ENCODE data around the gene TMEM134. TPM values are rescaled to one million over a fixed set of nuclear protein-coding genes. Genes with fewer than 3 reads are reported as not detected.

TMEM134 gene
- total RNA-seq, 1 donor from 2014 or later: 51.4 TPM

DNA sequence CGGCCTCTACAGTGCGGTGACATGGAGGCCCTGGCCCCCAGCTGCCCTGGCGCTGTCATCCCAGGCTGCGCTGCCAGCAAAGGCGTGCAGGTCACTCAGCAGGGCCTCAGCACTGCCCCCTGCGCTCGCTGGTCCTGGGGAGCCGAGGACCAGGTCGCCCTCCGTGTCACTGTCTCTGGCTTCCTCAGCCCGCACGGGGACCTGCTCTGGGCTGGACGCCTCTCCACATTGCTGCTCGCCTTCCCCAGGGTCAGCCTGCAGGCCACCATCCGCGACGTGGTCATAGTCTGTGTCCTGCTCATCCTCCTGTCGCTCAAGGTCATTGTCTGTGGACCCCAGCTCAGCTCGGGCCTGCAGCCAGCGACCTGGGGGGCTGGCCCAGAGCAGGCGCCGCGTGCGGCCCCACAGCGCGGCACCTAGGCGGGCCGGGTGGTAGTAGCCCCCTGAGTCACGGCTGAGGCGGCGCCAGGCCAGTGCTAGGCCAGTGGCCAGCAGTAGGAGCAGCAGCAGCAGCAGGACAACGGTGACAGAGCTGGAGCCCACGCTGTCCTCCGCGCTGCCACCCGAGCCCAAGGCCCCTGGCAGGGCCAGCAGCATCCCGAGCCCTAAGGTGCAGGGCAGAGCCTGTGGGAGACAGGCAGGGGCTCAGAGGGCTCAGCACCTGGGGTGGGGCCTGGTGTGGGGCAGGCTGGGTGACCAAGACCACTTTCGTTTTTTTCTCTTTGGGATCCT is 33.2 kb downstream of the TMEM134 start:
- Mint-ChIP-seq H3K27me3 (ENCODE audit: unreplicated experiment) (no peaks in the 10 kb centered on the region), H3K27ac (ENCODE audit: unreplicated experiment) (no peak overlapping the region), H3K4me3 (ENCODE audit: unreplicated experiment) (no peak overlapping the region), H3K9me3 (ENCODE audit: unreplicated experiment) (no peaks in the 10 kb centered on the region), H3K36me3 (ENCODE audit: unreplicated experiment) (peaks cover 19% of the 10 kb centered on the region), H3K4me1 (ENCODE audit: unreplicated experiment) (peaks cover 19% of the 10 kb centered on the region)
- DNase-seq (ENCODE audit: extremely low spot score, unreplicated experiment): no peak
- TF ChIP-seq, protein P1, sequence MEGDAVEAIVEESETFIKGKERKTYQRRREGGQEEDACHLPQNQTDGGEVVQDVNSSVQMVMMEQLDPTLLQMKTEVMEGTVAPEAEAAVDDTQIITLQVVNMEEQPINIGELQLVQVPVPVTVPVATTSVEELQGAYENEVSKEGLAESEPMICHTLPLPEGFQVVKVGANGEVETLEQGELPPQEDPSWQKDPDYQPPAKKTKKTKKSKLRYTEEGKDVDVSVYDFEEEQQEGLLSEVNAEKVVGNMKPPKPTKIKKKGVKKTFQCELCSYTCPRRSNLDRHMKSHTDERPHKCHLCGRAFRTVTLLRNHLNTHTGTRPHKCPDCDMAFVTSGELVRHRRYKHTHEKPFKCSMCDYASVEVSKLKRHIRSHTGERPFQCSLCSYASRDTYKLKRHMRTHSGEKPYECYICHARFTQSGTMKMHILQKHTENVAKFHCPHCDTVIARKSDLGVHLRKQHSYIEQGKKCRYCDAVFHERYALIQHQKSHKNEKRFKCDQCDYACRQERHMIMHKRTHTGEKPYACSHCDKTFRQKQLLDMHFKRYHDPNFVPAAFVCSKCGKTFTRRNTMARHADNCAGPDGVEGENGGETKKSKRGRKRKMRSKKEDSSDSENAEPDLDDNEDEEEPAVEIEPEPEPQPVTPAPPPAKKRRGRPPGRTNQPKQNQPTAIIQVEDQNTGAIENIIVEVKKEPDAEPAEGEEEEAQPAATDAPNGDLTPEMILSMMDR (IDR thresholded peaks at IDR 0.05): no peak

DNA sequence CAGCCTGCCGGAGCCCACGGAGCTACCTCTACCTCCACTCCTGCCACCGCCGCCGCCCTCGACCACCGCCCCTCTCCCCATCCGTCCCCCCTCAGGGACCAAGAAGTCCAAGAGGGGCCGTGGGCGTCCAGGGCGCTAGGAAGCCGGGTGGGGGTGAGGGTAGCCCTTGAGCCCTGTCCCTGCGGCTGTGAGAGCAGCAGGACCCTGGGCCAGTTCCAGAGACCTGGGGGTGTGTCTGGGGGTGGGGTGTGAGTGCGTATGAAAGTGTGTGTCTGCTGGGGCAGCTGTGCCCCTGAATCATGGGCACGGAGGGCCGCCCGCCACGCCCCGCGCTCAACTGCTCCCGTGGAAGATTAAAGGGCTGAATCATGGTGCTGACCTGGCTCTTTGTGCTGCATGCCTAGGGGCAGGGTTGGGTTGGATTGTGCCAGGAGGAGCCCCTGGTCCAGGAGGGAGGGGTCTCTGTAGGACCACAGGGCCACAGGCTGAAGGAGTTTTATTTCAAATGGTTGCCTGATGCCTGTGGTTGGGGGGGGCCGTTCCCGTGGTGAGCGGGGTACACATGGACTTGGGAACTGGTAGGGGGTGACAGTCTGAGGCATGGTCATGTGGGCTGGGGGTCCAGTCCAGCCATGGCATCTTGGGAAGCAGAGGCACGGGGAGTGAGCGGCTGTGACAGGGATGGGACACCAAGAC is 33.9 kb downstream of the TMEM134 start:
- peaks cover 19% of the 10 kb centered on the region for H3K4me1 Mint-ChIP-seq (ENCODE audit: unreplicated experiment)
- DNase-seq (ENCODE audit: extremely low spot score, unreplicated experiment): no peak
- no peaks in the 10 kb centered on the region for H3K9me3 Mint-ChIP-seq (ENCODE audit: unreplicated experiment)
- H3K27me3 Mint-ChIP-seq (ENCODE audit: unreplicated experiment): no peaks in the 10 kb centered on the region
- H3K4me3 Mint-ChIP-seq (ENCODE audit: unreplicated experiment): no peak overlapping the region
- TF ChIP-seq, protein P1 (IDR thresholded peaks at IDR 0.05): no peak
- peaks cover 15% of the 10 kb centered on the region for H3K36me3 Mint-ChIP-seq (ENCODE audit: unreplicated experiment)
- H3K27ac Mint-ChIP-seq (ENCODE audit: unreplicated experiment): no peak overlapping the region

DNA sequence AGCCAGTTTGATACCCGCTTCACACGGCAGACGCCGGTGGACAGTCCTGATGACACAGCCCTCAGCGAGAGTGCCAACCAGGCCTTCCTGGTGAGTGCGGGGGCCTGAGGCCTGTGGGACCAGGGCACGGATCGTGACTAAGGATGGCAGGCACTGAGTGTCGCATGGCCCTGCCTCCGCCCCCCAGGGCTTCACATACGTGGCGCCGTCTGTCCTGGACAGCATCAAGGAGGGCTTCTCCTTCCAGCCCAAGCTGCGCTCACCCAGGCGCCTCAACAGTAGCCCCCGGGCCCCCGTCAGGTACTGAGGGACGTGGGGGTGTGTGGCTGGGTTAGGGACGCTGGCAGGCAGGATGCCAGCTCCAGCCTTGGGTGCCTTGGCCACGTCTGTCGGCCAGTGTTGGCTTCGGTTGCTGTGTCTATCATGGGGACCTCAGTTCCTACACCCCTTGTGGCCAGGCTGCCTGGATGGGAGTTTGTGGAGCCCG is 34.6 kb downstream of the TMEM134 start:
- H3K27ac Mint-ChIP-seq (ENCODE audit: unreplicated experiment): no peak overlapping the region
- H3K36me3 Mint-ChIP-seq (ENCODE audit: unreplicated experiment): peaks cover 13% of the 10 kb centered on the region
- DNase-seq (ENCODE audit: extremely low spot score, unreplicated experiment): no peak
- TF ChIP-seq, protein P1 (IDR thresholded peaks at IDR 0.05): no peak
- no peaks in the 10 kb centered on the region for H3K27me3 Mint-ChIP-seq (ENCODE audit: unreplicated experiment)
- H3K4me1 Mint-ChIP-seq (ENCODE audit: unreplicated experiment): peaks cover 14% of the 10 kb centered on the region
- H3K4me3 Mint-ChIP-seq (ENCODE audit: unreplicated experiment): no peak overlapping the region
- H3K9me3 Mint-ChIP-seq (ENCODE audit: unreplicated experiment): no peaks in the 10 kb centered on the region

DNA sequence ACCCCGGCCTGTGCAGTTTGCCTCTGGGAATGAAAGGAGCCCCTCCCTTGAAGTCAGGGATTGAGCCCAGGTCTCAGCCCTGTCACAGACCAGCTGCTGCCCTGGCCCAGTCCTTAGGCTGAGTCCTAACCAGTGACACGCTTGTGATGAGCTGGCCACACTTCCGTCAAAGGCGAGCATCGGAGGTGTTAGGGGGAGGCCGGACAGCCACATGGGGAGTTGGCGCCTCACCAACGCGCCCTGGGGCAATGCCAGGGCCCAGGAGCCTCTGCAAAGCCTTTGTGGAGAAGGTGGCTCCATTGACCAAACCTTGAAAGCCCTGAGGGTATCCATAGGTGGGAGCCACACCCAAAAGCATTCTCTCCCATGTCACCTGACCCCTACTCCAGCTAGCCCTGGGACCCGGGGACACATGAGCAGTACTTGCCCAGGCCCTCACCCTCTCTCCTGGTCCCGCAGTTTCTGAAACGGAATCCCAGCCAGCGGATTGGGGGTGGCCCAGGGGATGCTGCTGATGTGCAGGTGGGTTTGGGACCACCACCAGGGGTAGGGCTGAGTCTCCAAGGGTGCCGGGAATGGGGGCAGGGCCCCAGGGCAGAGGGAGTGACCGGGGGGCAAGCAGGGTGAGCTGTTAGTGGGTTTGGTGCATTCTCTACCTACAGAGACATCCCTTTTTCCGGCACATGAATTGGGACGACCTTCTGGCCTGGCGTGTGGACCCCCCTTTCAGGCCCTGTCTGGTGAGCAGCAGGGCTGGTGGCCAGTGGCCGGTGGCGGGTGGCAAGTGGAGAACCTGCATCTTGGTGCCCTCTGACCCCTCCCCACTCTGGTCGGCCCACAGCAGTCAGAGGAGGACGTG is 35.3 kb downstream of the TMEM134 start:
- Mint-ChIP-seq H3K4me1 (ENCODE audit: unreplicated experiment) (peaks cover 10% of the 10 kb centered on the region), H3K27ac (ENCODE audit: unreplicated experiment) (no peak overlapping the region), H3K27me3 (ENCODE audit: unreplicated experiment) (no peaks in the 10 kb centered on the region), H3K9me3 (ENCODE audit: unreplicated experiment) (no peaks in the 10 kb centered on the region), H3K4me3 (ENCODE audit: unreplicated experiment) (no peak overlapping the region), H3K36me3 (ENCODE audit: unreplicated experiment) (peaks cover 12% of the 10 kb centered on the region)
- TF ChIP-seq, protein P1 (IDR thresholded peaks at IDR 0.05): no peak
- DNase-seq (ENCODE audit: extremely low spot score, unreplicated experiment): no peak

All from osteocyte (in vitro differentiated cells).